B cell (primary cell): ENCODE data around the gene AGPAT3. TPM values are rescaled to one million over a fixed set of nuclear protein-coding genes. Genes with fewer than 3 reads are reported as not detected.

Source experiments
- ATAC-seq: fragments of 200-7000 bp; cut with Tn5 transposase; one replicate; pipeline ENCODE4 v1.10.0; 2021; ENCODE audit warnings: low read depth, mild to moderate bottlenecking, moderate number of reproducible peaks, moderate library complexity
- CTCF ChIA-PET: fragments of 350-600 bp; sonication (Branson Sonifier 250); formaldehyde crosslinking; loops from one replicate; lab custom pipeline; 2021; ENCODE audit warnings: antibody characterized with exemption, inconsistent platforms; lab: Charles Lee
- POLR2A ChIA-PET: fragments of 350-600 bp; sonication (Branson Sonifier 250); formaldehyde crosslinking; loops from one replicate; lab custom pipeline; 2021; ENCODE audit warnings: antibody characterized with exemption; lab: Charles Lee
- DNase-seq: peaks from one replicate; pipeline ENCODE4 v3.0.0; 2013
- H2AFZ ChIP-seq: 2 replicates; pipeline ENCODE4 v1.6.1; 2012; ENCODE audit warnings: mild to moderate bottlenecking, low read depth, low read length; ENCODE audit not compliant: insufficient read depth, poor library complexity, severe bottlenecking
- H3K27ac ChIP-seq, 2 donors: 1 replicate in 1 of 2; 2 replicates in 1 of 2; pipeline ENCODE4 v1.5.1; 2012 to 2013; ENCODE audit warnings: low read length in 2 of 2, mild to moderate bottlenecking in 2 of 2, moderate library complexity in 1 of 2
- H3K27me3 ChIP-seq, 4 experiments: fragments of 200-600 bp in 1 of 4; sonication (generic) in 1 of 4; replicated peaks in 1 of 4; 1 replicate in 2 of 4; 2 replicates in 2 of 4; pipeline versions ENCODE4 v1.6.1 to v1.7.0; 2013 to 2016; ENCODE audit warnings: low read length in 3 of 4, mild to moderate bottlenecking in 2 of 4, mixed read lengths in 1 of 4, moderate library complexity in 1 of 4; ENCODE audit not compliant: insufficient read depth in 4 of 4, control insufficient read depth in 3 of 4; ENCODE audit errors: control extremely low read depth in 1 of 4
- H3K36me3 ChIP-seq, 2 experiments: replicated peaks in 1 of 2; 1 replicate in 1 of 2; 2 replicates in 1 of 2; pipeline versions ENCODE4 v1.6.1 to v1.7.1; 2013; ENCODE audit warnings: low read length in 1 of 2; ENCODE audit not compliant: insufficient read depth in 2 of 2, control insufficient read depth in 1 of 2; ENCODE audit errors: control extremely low read depth in 1 of 2, extremely low read depth in 1 of 2
- H3K4me1 ChIP-seq, 2 donors: fragments of 200-600 bp in 1 of 2; sonication (generic) in 1 of 2; 1 replicate in 1 of 2; 2 replicates in 1 of 2; pipeline versions ENCODE4 v1.5.1 to v1.6.1; 2013 to 2017; ENCODE audit warnings: low read length in 2 of 2; ENCODE audit not compliant: control insufficient read depth in 2 of 2, insufficient read depth in 2 of 2
- H3K4me2 ChIP-seq: replicated peaks from 2 replicates; pipeline ENCODE3; 2012; ENCODE audit warnings: mild to moderate bottlenecking, low read depth, low read length; ENCODE audit not compliant: poor library complexity, severe bottlenecking
- H3K4me3 ChIP-seq, 5 experiments: fragments of 200-600 bp in 1 of 5; sonication (generic) in 1 of 5; 1 replicate in 3 of 5; 2 replicates in 2 of 5; pipeline versions ENCODE4 v1.5.1 to v1.7.0; 2011 to 2016; ENCODE audit warnings: low read length in 4 of 5, mild to moderate bottlenecking in 4 of 5, low read depth in 2 of 5, control low read depth in 1 of 5, moderate library complexity in 1 of 5; ENCODE audit not compliant: insufficient read depth in 1 of 5; ENCODE audit errors: control extremely low read depth in 1 of 5, extremely low read depth in 1 of 5
- H3K79me2 ChIP-seq: fragments of 200-600 bp; sonication (generic); one replicate; pipeline ENCODE4 v1.6.0; 2016; ENCODE audit warnings: low read length; ENCODE audit not compliant: control insufficient read depth, insufficient read depth
- H3K9ac ChIP-seq: fragments of 200-600 bp; sonication (generic); 2 replicates; pipeline ENCODE4 v1.6.1; 2017; ENCODE audit warnings: mild to moderate bottlenecking, low read length, moderate library complexity
- H3K9me3 ChIP-seq, 3 donors: one replicate each; pipeline versions ENCODE4 v1.6.1 to v1.7.1; 2013; ENCODE audit warnings: low read length in 2 of 3; ENCODE audit not compliant: control insufficient read depth in 2 of 3, insufficient read depth in 1 of 3; ENCODE audit errors: control extremely low read depth in 1 of 3
- H4K20me1 ChIP-seq: 2 replicates; pipeline ENCODE4 v1.6.0; 2012; ENCODE audit warnings: mild to moderate bottlenecking, low read length; ENCODE audit not compliant: insufficient read depth, control insufficient read depth, poor library complexity, severe bottlenecking
- H3K27ac Mint-ChIP-seq: one replicate; pipeline ENCODE4 v1.8.0; 2021; ENCODE audit warnings: mixed read lengths
- H3K27me3 Mint-ChIP-seq: one replicate; pipeline ENCODE4 v1.8.0; 2021; ENCODE audit warnings: mixed read lengths
- H3K4me1 Mint-ChIP-seq: one replicate; pipeline ENCODE4 v1.8.0; 2021; ENCODE audit warnings: mixed read lengths
- H3K4me3 Mint-ChIP-seq: one replicate; pipeline ENCODE4 v1.8.0; 2021; ENCODE audit warnings: mixed read lengths
- H3K9me3 Mint-ChIP-seq: one replicate; pipeline ENCODE4 v1.8.0; 2022; ENCODE audit warnings: mixed read lengths; ENCODE audit not compliant: insufficient read depth
- CTCF ChIP-seq: fragments of 200-600 bp; IDR thresholded peaks from one replicate; pipeline ENCODE4 v1.8.0; 2022; ENCODE audit warnings: antibody characterized with exemption, mild to moderate bottlenecking
- EZH2 ChIP-seq: IDR thresholded peaks from 2 replicates; pipeline ENCODE4 v1.6.1; 2012; ENCODE audit warnings: borderline replicate concordance, low read depth, mild to moderate bottlenecking, moderate library complexity, low read length; ENCODE audit not compliant: insufficient read depth, poor library complexity, severe bottlenecking
- whole genome bisulfite sequencing: methylation state at CpG from one replicate; pipeline ENCODE4 v1.1.5; 2013; ENCODE audit warnings: missing lambda C conversion rate; ENCODE audit not compliant: insufficient coverage; 5-methylcytosine and 5-hydroxymethylcytosine counted together
- intact Hi-C: fragments of 100-400 bp; cut with micrococcal nuclease; formaldehyde crosslinking; loops from one replicate; pipeline ENCODE4 v1.10.0; 2022
- polyA plus RNA-seq: library from polyadenylated mRNA; depleted of rRNA; stranded (reverse); fragments of >200 nt; gene quantifications from 2 replicates; pipeline ENCODE4 v1.2.3, GENCODE V29; 2012
- total RNA-seq, 2 donors: library from RNA; stranded (reverse); fragments of 120-200 nt in 1 of 2; gene quantifications; 1 replicate in 1 of 2; 2 replicates in 1 of 2; pipeline versions ENCODE4 v1.2.3 to v1.2.4, GENCODE V29; 2013 to 2022

Gene AGPAT3
- total and polyA plus RNA-seq, 2 donors (not counting 1 experiment from before 2014, with no cell fraction given): 14.3 to 49.3 TPM

GRCh38 chr21:43918385-43918947 is 53.4 kb downstream of the AGPAT3 start:
- H4K20me1 ChIP-seq: peaks cover 64% of the 10 kb centered on the region
- Mint-ChIP-seq H3K9me3 (no peaks in the 10 kb centered on the region), H3K27ac (no peak overlapping the region), H3K27me3 (no peaks in the 10 kb centered on the region), H3K4me3 (no peak overlapping the region), H3K4me1 (peaks cover 55% of the 10 kb centered on the region)
- no peak overlapping the region for H3K4me3 ChIP-seq
- H3K27ac ChIP-seq: no peak overlapping the region
- CTCF ChIA-PET: interaction anchor here (1.2 to 2.1 kb wide), 2 partner anchors 12 to 107 kb away, joined by 4 to 11 read pairs; no protein-coding TSS in a partner anchor
- no peak for TF ChIP-seq CTCF
- TF ChIP-seq EZH2: no peak
- peak overlapping the region; percentile 8 for H3K4me2 ChIP-seq
- WGBS: 91% methylated on average over 5 of the region's 9 CpGs
- DNase-seq: no peak
- no peaks in the 10 kb centered on the region for H3K36me3 ChIP-seq
- H2AFZ ChIP-seq: no peak overlapping the region
- H3K27me3 ChIP-seq: no peaks in the 10 kb centered on the region
- peaks cover 15 to 41% of the 10 kb centered on the region in 2 donors for H3K4me1 ChIP-seq
- intact Hi-C loops: loop anchor here (10.0 kb wide), 1 partner anchor 54 kb away; the partner anchor contains the start of gene AGPAT3
- POLR2A ChIA-PET: interaction anchor here (0.8 kb wide), 1 partner anchor 20 kb away, joined by 4 read pairs; no protein-coding TSS in a partner anchor
- no peak overlapping the region for H3K9ac ChIP-seq
- H3K9me3 ChIP-seq: peaks cover 0 to 2% (median 0%) of the 10 kb centered on the region in 3 donors
- no peak for ATAC-seq
- H3K79me2 ChIP-seq: peaks cover 86% of the 10 kb centered on the region

- no peaks in the 10 kb centered on the region for H3K9me3 Mint-ChIP-seq
- H3K4me2 ChIP-seq: no peak overlapping the region
- H3K36me3 ChIP-seq: no peaks in the 10 kb centered on the region
- peaks cover 84% of the 10 kb centered on the region for H3K79me2 ChIP-seq
- H3K27me3 ChIP-seq: no peaks in the 10 kb centered on the region
- H3K27ac ChIP-seq: no peak overlapping the region
- peaks cover 15 to 41% of the 10 kb centered on the region in 2 donors for H3K4me1 ChIP-seq
- H3K9ac ChIP-seq: no peak overlapping the region
- H3K9me3 ChIP-seq: no peaks in the 10 kb centered on the region
- intact Hi-C loops: loop anchor here (10.0 kb wide), 1 partner anchor 54 kb away; the partner anchor contains the start of gene AGPAT3
- H3K4me1 Mint-ChIP-seq: peaks cover 55% of the 10 kb centered on the region
- 100% methylated on average over 2 of the region's 7 CpGs for WGBS
- H2AFZ ChIP-seq: no peak overlapping the region
- ChIA-PET CTCF (interaction anchor here (1.2 to 2.1 kb wide), 2 partner anchors 11 to 108 kb away, joined by 4 to 11 read pairs; no protein-coding TSS in a partner anchor), POLR2A (interaction anchor here (0.6 kb wide), 1 partner anchor 380 kb away, joined by 7 read pairs; no protein-coding TSS in a partner anchor)
- H3K4me3 Mint-ChIP-seq: no peak overlapping the region
- DNase-seq: no peak
- H4K20me1 ChIP-seq: peaks cover 68% of the 10 kb centered on the region
- no peaks in the 10 kb centered on the region for H3K27me3 Mint-ChIP-seq
- no peak overlapping the region for H3K27ac Mint-ChIP-seq
- no peak overlapping the region for H3K4me3 ChIP-seq
- no peak for ATAC-seq
- TF ChIP-seq CTCF (no peak), EZH2 (no peak)
Observed at GRCh38 chr21:43919283-43919682, 54.3 kb downstream of the AGPAT3 start.
